Small intestine (tissue), 7 donors: ENCODE measurements around the gene MFAP4. TPM values are rescaled to one million over a fixed set of nuclear protein-coding genes. Genes with fewer than 3 reads are reported as not detected.

ENCODE experiments used
- DNase-seq, 2 donors: peaks; one replicate each; pipeline versions ENCODE4 v3.0.0 to v3.0.0-alpha.2; 2013
- FAIRE-seq: peaks from 2 replicates; lab custom pipeline; 2012; peaks lifted over from hg19 to GRCh38; lab: Jason Lieb, UNC
- H3K27ac ChIP-seq, 3 donors: one replicate each; pipeline ENCODE4 v1.5.1; 2013; ENCODE audit warnings: low read length in 2 of 3, mild to moderate bottlenecking in 2 of 3, control low read depth in 1 of 3, inconsistent platforms in 1 of 3, low read depth in 1 of 3, moderate library complexity in 1 of 3
- H3K27me3 ChIP-seq, 3 donors: one replicate each; pipeline ENCODE4 v1.6.1; 2013; ENCODE audit warnings: low read length in 3 of 3, inconsistent platforms in 1 of 3; ENCODE audit not compliant: control insufficient read depth in 3 of 3, insufficient read depth in 3 of 3
- H3K36me3 ChIP-seq, 3 donors: one replicate each; pipeline ENCODE4 v1.6.1; 2013; ENCODE audit warnings: low read length in 3 of 3, inconsistent platforms in 1 of 3, low read depth in 1 of 3, mild to moderate bottlenecking in 1 of 3, moderate library complexity in 1 of 3; ENCODE audit not compliant: control insufficient read depth in 3 of 3, insufficient read depth in 2 of 3
- H3K4me1 ChIP-seq, 3 donors: one replicate each; pipeline ENCODE4 v1.6.1; 2013; ENCODE audit warnings: low read length in 2 of 3, inconsistent platforms in 1 of 3, low read depth in 1 of 3, mild to moderate bottlenecking in 1 of 3, moderate library complexity in 1 of 3; ENCODE audit not compliant: control insufficient read depth in 3 of 3, insufficient read depth in 2 of 3
- H3K4me3 ChIP-seq, 3 donors: one replicate each; pipeline ENCODE4 v1.5.1; 2013; ENCODE audit warnings: low read length in 3 of 3, control low read depth in 1 of 3, inconsistent platforms in 1 of 3, low read depth in 1 of 3, mild to moderate bottlenecking in 1 of 3, moderate library complexity in 1 of 3
- H3K9me3 ChIP-seq, 2 donors: one replicate each; pipeline ENCODE4 v1.6.1; 2013; ENCODE audit warnings: low read depth in 1 of 2, low read length in 1 of 2; ENCODE audit not compliant: control insufficient read depth in 2 of 2, insufficient read depth in 1 of 2
- WGBS, 3 donors: extraction: QIAGEN DNeasy Blood & Tissue Kit; methylation state at CpG; one replicate each; pipeline ENCODE4 v1.1.7; 2013; 5-methylcytosine and 5-hydroxymethylcytosine counted together
- polyA plus RNA-seq, 4 donors: library from polyadenylated mRNA; stranded (reverse) in 3 of 4; unstranded in 1 of 4; fragments of 200-250 nt in 3 of 4; fragments of 120-200 nt in 1 of 4; gene quantifications; one replicate each; pipeline versions ENCODE4 v1.2.1 to v1.2.3, GENCODE V29; 2013
- donor health status: healthy with polysubstance abuse.
- donor health status: control.
- donor health status: control.
- donor health status: Bipolar disorder and iron deficiency.
- donor health status: healthy.

The MFAP4 gene
- polyA plus RNA-seq, 4 donors: 2.2 to 108 (median 35.4) TPM

DNA sequence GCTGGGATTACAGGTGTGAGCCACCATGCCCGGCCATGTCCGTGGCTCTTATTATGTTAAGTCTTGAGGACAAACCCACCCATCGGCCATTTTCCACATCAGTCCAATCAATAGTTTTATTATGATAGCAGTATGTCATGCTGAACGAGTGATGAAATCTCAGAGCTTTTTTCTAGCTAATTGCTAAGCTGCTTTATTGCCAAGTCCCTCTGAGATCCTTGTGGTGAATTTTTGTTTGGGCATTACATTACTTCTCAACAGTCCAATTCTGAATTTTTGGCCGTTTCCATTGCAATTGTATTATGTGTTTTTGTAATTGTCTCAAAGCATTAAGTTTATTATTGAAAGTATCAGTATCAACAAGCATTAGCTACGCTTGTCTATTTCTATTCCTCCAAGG, 34.9 kb upstream of the MFAP4 start:
- FAIRE-seq (no peak), DNase-seq (no peak)
- no peaks in the 10 kb centered on the region for H3K27me3 ChIP-seq
- WGBS, 3 donors: 80 to 83% (median 81%) methylated on average over 6 of the region's 6 CpGs
- H3K4me3 ChIP-seq: no peak overlapping the region
- peaks cover 0 to 12% (median 9%) of the 10 kb centered on the region in 3 donors for H3K4me1 ChIP-seq
- no peak overlapping the region for H3K27ac ChIP-seq
- no peaks in the 10 kb centered on the region for H3K36me3 ChIP-seq
- no peaks in the 10 kb centered on the region for H3K9me3 ChIP-seq

DNA sequence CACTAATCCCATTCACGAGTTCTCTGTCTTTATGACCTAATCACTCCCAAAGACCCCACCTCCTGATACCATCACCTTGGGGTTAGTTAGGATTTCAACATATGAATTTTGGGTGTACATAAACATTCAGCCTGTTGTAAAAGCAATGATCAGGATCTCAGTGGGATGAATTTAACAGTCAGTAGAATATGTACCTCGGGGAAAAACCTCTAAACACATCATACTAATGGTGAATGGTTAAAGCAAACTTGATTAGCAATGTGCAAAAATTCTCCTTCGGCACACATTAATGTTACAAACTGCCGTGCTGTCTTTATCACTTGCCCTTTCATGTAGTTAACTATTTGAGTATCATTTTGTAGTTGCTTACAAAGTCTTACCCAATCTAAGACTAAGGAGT, 34.2 kb upstream of the MFAP4 start:
- no peaks in the 10 kb centered on the region for H3K36me3 ChIP-seq
- no peaks in the 10 kb centered on the region for H3K9me3 ChIP-seq
- FAIRE-seq (no peak), DNase-seq (peak in 1 of 2 donors; percentile 11)
- H3K27ac ChIP-seq: no peak overlapping the region
- no peaks in the 10 kb centered on the region for H3K27me3 ChIP-seq
- H3K4me1 ChIP-seq: peaks cover 0 to 12% (median 8%) of the 10 kb centered on the region in 3 donors
- 21 to 56% (median 42%) methylated on average over 4 of the region's 4 CpGs for WGBS, 3 donors
- no peak overlapping the region for H3K4me3 ChIP-seq

DNA sequence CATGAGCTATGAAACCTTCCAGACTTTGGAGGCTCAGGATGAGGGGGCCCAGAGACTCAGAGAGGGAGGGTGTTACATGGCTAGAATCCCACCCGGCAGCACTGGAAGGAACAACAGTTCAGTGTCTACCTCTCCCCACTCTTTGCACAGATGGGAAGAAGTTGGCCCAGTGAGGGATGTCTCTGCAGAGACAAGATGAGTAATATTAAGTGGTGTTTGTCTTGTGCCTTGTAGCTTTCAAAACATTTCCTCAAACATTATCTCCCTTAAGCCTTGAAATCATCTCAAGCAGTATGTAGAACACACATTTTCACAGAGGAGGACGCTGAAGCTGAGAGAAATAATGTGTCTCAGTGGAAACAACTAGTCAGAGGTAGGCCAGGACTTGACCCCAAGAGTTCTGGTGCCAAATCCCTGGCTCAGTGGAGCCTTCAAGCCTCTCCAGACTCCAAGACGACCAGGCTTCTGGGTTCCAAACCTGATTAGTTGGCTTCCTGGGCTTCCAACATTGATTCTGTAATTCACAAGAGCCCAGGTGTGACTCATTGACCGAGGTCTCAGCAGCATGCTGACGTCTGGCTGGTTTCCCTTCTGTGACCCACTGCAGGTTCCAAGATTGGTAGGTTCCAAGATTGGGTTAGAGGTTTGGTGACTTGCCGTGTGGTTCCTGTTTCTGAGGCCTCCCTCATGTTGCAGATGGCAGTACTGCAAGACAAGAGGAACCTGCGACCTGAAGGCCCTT, 31.4 kb upstream of the MFAP4 start:
- WGBS, 3 donors: 53 to 71% (median 55%) methylated on average over 7 of the region's 7 CpGs
- Histone ChIP-seq H3K27me3 (no peaks in the 10 kb centered on the region), H3K27ac (peak overlapping the region in 1 of 3 donors; percentile 74), H3K4me1 (no peaks in the 10 kb centered on the region), H3K9me3 (no peaks in the 10 kb centered on the region), H3K36me3 (peaks cover 0 to 2% (median 0%) of the 10 kb centered on the region in 3 donors), H3K4me3 (no peak overlapping the region)
- DNase-seq (no peak), FAIRE-seq (no peak)

DNA sequence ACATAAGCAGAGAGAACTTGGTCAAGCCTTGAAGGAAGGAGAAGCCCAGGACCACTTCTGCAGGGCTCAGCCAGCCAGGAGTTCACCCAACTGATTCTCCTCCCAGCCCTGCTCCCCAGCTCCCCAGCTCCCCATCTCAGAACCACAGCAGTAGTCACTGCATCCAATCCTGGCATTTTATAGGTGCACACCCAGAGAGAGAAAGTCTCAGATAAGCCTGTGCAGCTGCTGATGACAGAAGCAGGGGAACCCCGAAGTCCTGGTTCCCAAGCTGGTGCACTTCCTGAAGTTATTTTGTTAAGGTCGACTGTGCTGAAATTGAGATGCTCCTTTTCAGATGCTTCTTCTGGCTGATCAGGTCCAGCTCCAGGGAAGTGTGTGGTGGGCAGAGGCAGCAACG, 30.6 kb upstream of the MFAP4 start:
- 14 to 37% (median 30%) methylated on average over 3 of the region's 3 CpGs for WGBS, 3 donors

DNA sequence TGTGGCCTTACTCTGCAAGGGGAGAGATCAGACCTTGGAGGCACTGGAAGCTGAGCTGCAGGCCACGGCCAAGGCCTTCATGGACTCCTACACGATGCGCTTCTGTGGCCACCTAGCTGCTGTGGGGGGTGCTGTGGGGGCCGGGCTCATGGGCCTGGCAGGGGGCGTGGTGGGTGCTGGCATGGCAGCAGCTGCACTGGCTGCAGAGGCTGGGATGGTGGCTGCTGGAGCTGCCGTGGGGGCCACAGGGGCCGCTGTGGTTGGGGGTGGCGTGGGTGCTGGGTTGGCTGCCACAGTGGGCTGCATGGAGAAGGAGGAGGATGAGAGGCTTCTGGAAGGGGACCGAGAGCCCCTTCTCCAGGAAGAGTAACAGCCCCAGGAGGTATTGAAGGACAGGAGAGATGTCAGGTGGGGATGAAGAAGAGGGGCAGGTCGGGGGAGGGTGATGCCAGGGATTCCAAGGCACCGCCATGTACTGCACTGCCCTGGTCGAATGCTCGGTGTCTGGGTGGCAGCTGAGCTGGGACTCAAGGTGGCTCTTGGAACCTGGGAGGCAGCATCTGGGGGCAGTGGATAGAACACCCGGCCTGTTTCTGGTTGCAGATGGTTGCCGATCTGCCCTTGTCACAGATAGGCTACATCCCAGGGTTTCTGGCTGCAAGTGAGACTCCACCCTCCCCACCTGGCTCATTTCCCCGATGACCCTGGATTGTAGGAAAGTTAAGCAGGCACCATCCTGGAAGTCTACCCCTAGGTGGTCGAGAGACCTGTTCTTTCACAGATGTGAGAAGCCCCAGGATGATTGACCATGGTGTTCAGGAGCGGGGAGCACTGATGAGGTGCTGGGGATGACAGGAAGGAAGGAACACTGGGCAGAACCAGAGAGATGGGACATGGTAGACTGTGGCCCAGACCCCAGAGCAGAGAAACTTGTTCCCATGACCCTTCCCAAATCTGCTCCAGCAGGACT, 29.1 kb upstream of the MFAP4 start:
- 86 to 93% (median 91%) methylated on average over 18 of the region's 18 CpGs for WGBS, 3 donors
- Histone ChIP-seq H3K36me3 (peaks cover 0 to 2% (median 0%) of the 10 kb centered on the region in 3 donors), H3K9me3 (no peaks in the 10 kb centered on the region), H3K4me1 (no peaks in the 10 kb centered on the region), H3K27ac (no peak overlapping the region), H3K4me3 (no peak overlapping the region), H3K27me3 (peaks cover 0 to 7% (median 0%) of the 10 kb centered on the region in 3 donors)
- no peak for FAIRE-seq
- DNase-seq: no peak

More for the DNA sequence above, 30.6 kb upstream of the MFAP4 start:
- Histone ChIP-seq H3K27ac (peak overlapping the region in 2 of 3 donors; percentile 9 to 11), H3K27me3 (no peaks in the 10 kb centered on the region), H3K36me3 (peaks cover 0 to 2% (median 0%) of the 10 kb centered on the region in 3 donors), H3K9me3 (no peaks in the 10 kb centered on the region), H3K4me3 (no peak overlapping the region), H3K4me1 (no peaks in the 10 kb centered on the region)
- FAIRE-seq (no peak), DNase-seq (no peak)

DNA sequence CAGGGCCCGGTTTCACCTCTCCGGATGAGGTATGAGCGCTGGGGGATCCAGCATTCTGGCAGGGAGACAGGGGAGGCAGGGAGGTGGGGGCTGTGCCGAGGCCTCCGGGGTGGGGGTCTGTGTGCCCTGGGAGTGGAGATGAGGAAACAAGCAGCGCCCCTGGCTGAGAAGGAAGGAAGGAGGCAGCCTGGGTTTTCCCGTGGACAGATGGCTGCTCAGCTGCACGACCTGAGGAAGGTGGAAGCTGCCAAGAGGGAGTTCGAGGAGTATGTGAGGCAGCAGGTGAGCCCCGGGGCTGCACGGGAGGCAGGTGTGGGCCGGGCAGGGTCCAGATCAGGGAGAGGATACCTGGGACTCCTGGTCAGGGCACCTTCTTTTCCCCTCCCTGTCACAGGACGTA, 28.3 kb upstream of the MFAP4 start:
- DNase-seq (no peak), FAIRE-seq (no peak)
- Histone ChIP-seq H3K27me3 (peaks cover 0 to 10% (median 0%) of the 10 kb centered on the region in 3 donors), H3K4me1 (no peaks in the 10 kb centered on the region), H3K36me3 (peaks cover 0 to 2% (median 0%) of the 10 kb centered on the region in 3 donors), H3K9me3 (no peaks in the 10 kb centered on the region), H3K27ac (no peak overlapping the region), H3K4me3 (no peak overlapping the region)
- WGBS, 3 donors: 47 to 62% (median 58%) methylated on average over 13 of the region's 13 CpGs

DNA sequence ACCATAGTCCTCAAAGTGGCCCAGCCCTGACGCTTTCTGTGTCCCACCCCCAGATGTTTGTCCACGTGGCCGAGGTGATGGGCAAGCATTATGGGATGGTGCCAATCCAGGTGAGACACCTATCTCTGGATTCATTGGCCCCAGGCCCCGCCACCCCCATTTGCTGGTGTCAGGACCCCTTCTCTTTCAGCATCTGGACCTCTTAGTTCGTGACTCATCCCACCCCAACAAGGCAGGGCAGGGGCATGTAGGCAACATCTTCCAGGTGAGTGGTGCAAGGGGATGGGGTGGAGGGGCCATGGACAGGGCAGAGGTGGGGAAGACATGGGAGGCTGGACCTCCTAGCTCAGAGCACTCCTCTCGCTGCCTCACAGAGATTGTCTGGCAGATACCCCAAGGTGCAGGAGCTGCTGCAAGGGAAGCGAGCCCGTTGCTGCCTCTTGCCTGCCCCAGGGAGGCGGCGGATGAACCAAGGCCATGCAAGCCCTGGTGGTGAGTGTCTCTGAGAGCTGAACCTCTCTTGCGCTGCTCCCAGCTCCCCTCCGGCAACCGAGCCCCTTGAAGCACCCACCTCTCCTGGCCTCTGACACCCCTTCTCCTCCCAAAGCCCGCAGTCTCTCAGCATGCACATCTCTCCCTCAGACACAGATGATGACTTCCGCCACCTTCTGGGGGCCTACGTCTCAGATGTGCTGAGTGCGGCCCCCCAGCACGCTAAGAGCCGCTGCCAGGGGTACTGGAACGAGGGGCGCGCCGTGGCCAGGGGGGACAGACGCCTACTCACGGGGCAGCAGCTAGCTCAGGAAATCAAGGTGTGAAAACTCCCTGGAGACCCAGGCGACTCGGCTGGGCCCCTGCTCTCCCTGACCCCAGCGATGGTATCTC, 27.6 kb upstream of the MFAP4 start:
- H3K4me1 ChIP-seq: no peaks in the 10 kb centered on the region
- no peak overlapping the region for H3K27ac ChIP-seq
- H3K4me3 ChIP-seq: no peak overlapping the region
- DNase-seq (no peak), FAIRE-seq (no peak)
- WGBS, 3 donors: 86 to 91% (median 91%) methylated on average over 24 to 28 of the region's 28 CpGs
- H3K36me3 ChIP-seq: peaks cover 0 to 2% (median 0%) of the 10 kb centered on the region in 3 donors
- H3K9me3 ChIP-seq: no peaks in the 10 kb centered on the region
- H3K27me3 ChIP-seq: peaks cover 0 to 10% (median 0%) of the 10 kb centered on the region in 3 donors
